C4-2B (cell line): ENCODE measurements around the gene CTTN.

ENCODE experiments used
- CTCF ChIP-seq: fragments of 450-650 bp; conservative IDR thresholded peaks from 2 replicates; pipeline ENCODE4 v1.5.1; 2017; ENCODE audit warnings: mild to moderate bottlenecking
- ZFX ChIP-seq: fragments of 450-650 bp; IDR thresholded peaks from 2 replicates; pipeline ENCODE4 v1.6.1; 2017

GRCh38 chr11:70470127-70470526 is 71.8 kb downstream of the CTTN start:
- TF ChIP-seq CTCF (no peak), ZFX (no peak)
